OCI-LY1 (cell line): ENCODE results near the gene DDR2.

Experiments used
- H2AFZ ChIP-seq: fragments of 200-600 bp; sonication (generic), shearing (Covaris generic); 2 replicates; pipeline ENCODE4 v1.6.0; 2014; ENCODE audit warnings: antibody characterized with exemption, mild to moderate bottlenecking, low read length
- H3F3A ChIP-seq: fragments of 200-600 bp; sonication (generic), shearing (Covaris generic); 2 replicates; pipeline ENCODE4 v1.6.0; 2014; ENCODE audit warnings: mild to moderate bottlenecking, antibody characterized with exemption, low read length, moderate library complexity; ENCODE audit not compliant: insufficient read depth
- H3K27ac ChIP-seq: fragments of 200-600 bp; sonication (generic); 2 replicates; pipeline ENCODE4 v1.5.1; 2014; ENCODE audit warnings: low read length, mixed run types, mild to moderate bottlenecking, low read depth; ENCODE audit not compliant: poor library complexity, severe bottlenecking
- H3K27me3 ChIP-seq: fragments of 200-600 bp; sonication (generic); 2 replicates; pipeline ENCODE4 v1.6.0; 2014; ENCODE audit warnings: antibody characterized with exemption, mild to moderate bottlenecking, low read length, moderate library complexity; ENCODE audit not compliant: insufficient read depth
- H3K36me3 ChIP-seq: fragments of 200-600 bp; sonication (generic); 2 replicates; pipeline ENCODE4 v1.6.1; 2014; ENCODE audit warnings: mild to moderate bottlenecking, antibody characterized with exemption, low read length, moderate library complexity, mixed read lengths; ENCODE audit not compliant: insufficient read depth
- H3K4me1 ChIP-seq: fragments of 200-600 bp; sonication (generic); 2 replicates; pipeline ENCODE4 v1.5.1; 2014; ENCODE audit warnings: mild to moderate bottlenecking, low read length, moderate library complexity; ENCODE audit not compliant: insufficient read depth, severe bottlenecking
- H3K4me2 ChIP-seq: fragments of 200-600 bp; sonication (generic), shearing (Covaris generic); 2 replicates; pipeline ENCODE4 v1.6.1; 2014; ENCODE audit warnings: low read length
- H3K4me3 ChIP-seq: fragments of 200-600 bp; sonication (generic); 2 replicates; pipeline ENCODE4 v1.5.1; 2014; ENCODE audit warnings: low read length, low read depth, mild to moderate bottlenecking, mixed read lengths; ENCODE audit not compliant: poor library complexity, severe bottlenecking
- H3K79me2 ChIP-seq: fragments of 200-600 bp; shearing (Covaris generic); 2 replicates; pipeline ENCODE4 v1.6.1; 2016; ENCODE audit warnings: mixed run types, low read length, mixed read lengths; ENCODE audit not compliant: insufficient read depth
- H3K9ac ChIP-seq: fragments of 200-600 bp; sonication (generic), shearing (Covaris generic); 2 replicates; pipeline ENCODE4 v1.6.1; 2014; ENCODE audit warnings: mild to moderate bottlenecking, low read length, mixed read lengths
- H3K9me2 ChIP-seq: fragments of 200-600 bp; sonication (generic), shearing (Covaris generic); 2 replicates; pipeline ENCODE4 v1.6.1; 2014; ENCODE audit warnings: low read depth, mild to moderate bottlenecking, low read length, mixed read lengths
- H3K9me3 ChIP-seq: fragments of 200-600 bp; shearing (Covaris generic); 2 replicates; pipeline ENCODE4 v1.6.1; 2014; ENCODE audit warnings: low read length, mixed read lengths
- H4K20me1 ChIP-seq: fragments of 200-600 bp; sonication (generic), shearing (Covaris generic); 2 replicates; pipeline ENCODE4 v1.6.0; 2016; ENCODE audit warnings: mild to moderate bottlenecking, low read length; ENCODE audit not compliant: insufficient read depth
- EZH2 ChIP-seq: fragments of 200-600 bp; sonication (generic), shearing (Covaris generic); IDR thresholded peaks from 2 replicates; pipeline ENCODE4 v1.8.0; 2017; ENCODE audit warnings: borderline replicate concordance, mixed run types, mild to moderate bottlenecking, antibody characterized with exemption, low read length, moderate library complexity, mixed read lengths
- TF ChIP-seq, protein P1 (sequence below): fragments of 200-600 bp; sonication (generic), shearing (Covaris generic); IDR thresholded peaks from 2 replicates; pipeline ENCODE4 v1.5.1; 2017; ENCODE audit warnings: mild to moderate bottlenecking, antibody characterized with exemption, low read length, moderate library complexity, mixed read lengths

Gene DDR2

GRCh38 chr1:162708286-162708685 lies 76.0 kb downstream of the DDR2 start:
- Histone ChIP-seq H3F3A (no peaks in the 10 kb centered on the region), H2AFZ (no peak overlapping the region), H3K9ac (no peak overlapping the region), H4K20me1 (no peaks in the 10 kb centered on the region), H3K9me3 (no peaks in the 10 kb centered on the region), H3K4me1 (no peaks in the 10 kb centered on the region), H3K9me2 (no peaks in the 10 kb centered on the region), H3K79me2 (no peaks in the 10 kb centered on the region), H3K4me3 (no peak overlapping the region), H3K4me2 (no peak overlapping the region), H3K27ac (no peak overlapping the region), H3K36me3 (no peaks in the 10 kb centered on the region), H3K27me3 (no peaks in the 10 kb centered on the region)
- no peak for TF ChIP-seq EZH2
- TF ChIP-seq, protein P1, sequence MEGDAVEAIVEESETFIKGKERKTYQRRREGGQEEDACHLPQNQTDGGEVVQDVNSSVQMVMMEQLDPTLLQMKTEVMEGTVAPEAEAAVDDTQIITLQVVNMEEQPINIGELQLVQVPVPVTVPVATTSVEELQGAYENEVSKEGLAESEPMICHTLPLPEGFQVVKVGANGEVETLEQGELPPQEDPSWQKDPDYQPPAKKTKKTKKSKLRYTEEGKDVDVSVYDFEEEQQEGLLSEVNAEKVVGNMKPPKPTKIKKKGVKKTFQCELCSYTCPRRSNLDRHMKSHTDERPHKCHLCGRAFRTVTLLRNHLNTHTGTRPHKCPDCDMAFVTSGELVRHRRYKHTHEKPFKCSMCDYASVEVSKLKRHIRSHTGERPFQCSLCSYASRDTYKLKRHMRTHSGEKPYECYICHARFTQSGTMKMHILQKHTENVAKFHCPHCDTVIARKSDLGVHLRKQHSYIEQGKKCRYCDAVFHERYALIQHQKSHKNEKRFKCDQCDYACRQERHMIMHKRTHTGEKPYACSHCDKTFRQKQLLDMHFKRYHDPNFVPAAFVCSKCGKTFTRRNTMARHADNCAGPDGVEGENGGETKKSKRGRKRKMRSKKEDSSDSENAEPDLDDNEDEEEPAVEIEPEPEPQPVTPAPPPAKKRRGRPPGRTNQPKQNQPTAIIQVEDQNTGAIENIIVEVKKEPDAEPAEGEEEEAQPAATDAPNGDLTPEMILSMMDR, result no peak

- TF ChIP-seq, protein P1, result no peak
- TF ChIP-seq EZH2, result no peak
- H3K9ac ChIP-seq, result no peak overlapping the region
- H3K9me3 ChIP-seq, result no peaks in the 10 kb centered on the region
- no peaks in the 10 kb centered on the region for H3K79me2 ChIP-seq
- H3K4me3 ChIP-seq, result no peak overlapping the region
- no peaks in the 10 kb centered on the region for H3K36me3 ChIP-seq
- no peak overlapping the region for H2AFZ ChIP-seq
- H3F3A ChIP-seq, result no peaks in the 10 kb centered on the region
- no peak overlapping the region for H3K27ac ChIP-seq
- H3K27me3 ChIP-seq, result no peaks in the 10 kb centered on the region
- H3K4me2 ChIP-seq, result no peak overlapping the region
- no peaks in the 10 kb centered on the region for H3K9me2 ChIP-seq
- H3K4me1 ChIP-seq, result no peaks in the 10 kb centered on the region
- no peaks in the 10 kb centered on the region for H4K20me1 ChIP-seq
Measured at GRCh38 chr1:162709132-162709860, 77.0 kb downstream of the DDR2 start.

DNA sequence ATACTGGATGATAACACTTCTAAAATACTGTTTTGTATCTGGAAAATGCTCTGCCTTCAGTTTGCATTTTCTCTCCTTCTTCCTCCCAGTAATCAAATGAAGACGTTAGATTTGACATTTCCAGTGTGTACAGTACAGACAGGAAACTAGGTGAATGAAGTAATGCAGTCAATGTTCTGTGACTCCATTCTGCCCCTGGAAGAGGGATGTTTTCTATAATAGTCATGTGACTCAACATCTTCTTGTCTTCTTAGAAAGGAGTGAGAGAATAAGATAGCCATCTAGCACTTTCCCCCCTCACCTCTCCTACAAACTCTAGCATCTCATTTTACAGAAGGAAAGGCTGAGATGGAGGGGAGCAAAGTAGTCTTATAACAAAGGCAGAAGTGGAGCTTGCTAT lies 77.6 kb downstream of the DDR2 start:
- no peaks in the 10 kb centered on the region for H3K9me2 ChIP-seq
- no peaks in the 10 kb centered on the region for H3K27me3 ChIP-seq
- no peak overlapping the region for H3K27ac ChIP-seq
- no peak overlapping the region for H2AFZ ChIP-seq
- H3K4me2 ChIP-seq, result no peak overlapping the region
- H3K79me2 ChIP-seq, result no peaks in the 10 kb centered on the region
- H3K4me1 ChIP-seq, result no peaks in the 10 kb centered on the region
- H3K9ac ChIP-seq, result no peak overlapping the region
- H4K20me1 ChIP-seq, result no peaks in the 10 kb centered on the region
- H3K4me3 ChIP-seq, result no peak overlapping the region
- H3K9me3 ChIP-seq, result no peaks in the 10 kb centered on the region
- H3F3A ChIP-seq, result no peaks in the 10 kb centered on the region
- no peaks in the 10 kb centered on the region for H3K36me3 ChIP-seq
- no peak for TF ChIP-seq EZH2
- TF ChIP-seq, protein P1, result no peak
